ENCODE data around the gene PRPF19.
A peak's percentile ranks its signal among the peaks of the same experiment; 100 is the strongest.

The PRPF19 gene

DNA sequence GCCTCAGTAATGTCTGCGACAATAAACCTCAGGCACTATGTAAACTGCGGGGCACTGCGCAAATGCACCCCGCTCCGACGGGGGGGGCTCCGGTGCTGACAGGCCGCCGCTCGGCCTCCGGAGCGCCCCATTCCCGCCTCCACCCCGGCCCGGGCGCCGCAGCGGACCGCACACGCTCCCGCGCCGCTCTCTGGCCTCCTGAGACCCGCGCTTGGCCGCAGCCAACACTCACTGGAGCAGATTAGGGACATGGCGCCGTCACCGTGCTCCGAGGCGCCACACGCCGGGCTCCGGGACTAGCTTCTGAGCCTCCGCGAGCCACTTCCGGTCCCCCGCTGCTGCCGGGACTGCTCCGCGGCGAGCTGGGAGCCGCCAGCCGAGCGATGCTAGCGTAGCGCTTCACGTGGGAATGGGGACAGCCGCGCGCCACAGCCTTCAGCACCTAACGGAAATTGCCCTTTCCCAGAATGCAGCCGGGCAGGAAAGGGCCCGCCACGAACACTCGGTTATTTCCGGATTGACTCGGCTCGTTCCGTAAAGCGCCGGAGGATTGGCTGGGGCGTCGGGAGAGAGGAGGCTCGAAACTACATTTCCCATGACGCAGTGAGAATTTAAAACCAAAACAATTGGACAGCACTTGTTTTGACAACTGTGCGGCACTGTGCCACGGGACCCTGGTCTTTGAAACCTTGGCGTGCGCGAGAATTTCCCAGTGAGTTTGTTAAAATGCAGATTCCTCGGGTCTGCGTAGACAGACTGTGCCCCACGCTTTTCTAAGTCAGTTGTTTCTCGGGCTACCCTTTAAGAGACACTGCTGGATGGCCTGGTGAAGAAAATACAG lies at the start of gene PRPF19:
Gene PRPF19 (minus strand): TSS at position 454 of the 841 bp plus-strand sequence. CDS start 203 bp downstream, at position 251.
- DNase-seq (ENCODE audit: low spot score) = peak; percentile 99
- TF ChIP-seq, protein P1, sequence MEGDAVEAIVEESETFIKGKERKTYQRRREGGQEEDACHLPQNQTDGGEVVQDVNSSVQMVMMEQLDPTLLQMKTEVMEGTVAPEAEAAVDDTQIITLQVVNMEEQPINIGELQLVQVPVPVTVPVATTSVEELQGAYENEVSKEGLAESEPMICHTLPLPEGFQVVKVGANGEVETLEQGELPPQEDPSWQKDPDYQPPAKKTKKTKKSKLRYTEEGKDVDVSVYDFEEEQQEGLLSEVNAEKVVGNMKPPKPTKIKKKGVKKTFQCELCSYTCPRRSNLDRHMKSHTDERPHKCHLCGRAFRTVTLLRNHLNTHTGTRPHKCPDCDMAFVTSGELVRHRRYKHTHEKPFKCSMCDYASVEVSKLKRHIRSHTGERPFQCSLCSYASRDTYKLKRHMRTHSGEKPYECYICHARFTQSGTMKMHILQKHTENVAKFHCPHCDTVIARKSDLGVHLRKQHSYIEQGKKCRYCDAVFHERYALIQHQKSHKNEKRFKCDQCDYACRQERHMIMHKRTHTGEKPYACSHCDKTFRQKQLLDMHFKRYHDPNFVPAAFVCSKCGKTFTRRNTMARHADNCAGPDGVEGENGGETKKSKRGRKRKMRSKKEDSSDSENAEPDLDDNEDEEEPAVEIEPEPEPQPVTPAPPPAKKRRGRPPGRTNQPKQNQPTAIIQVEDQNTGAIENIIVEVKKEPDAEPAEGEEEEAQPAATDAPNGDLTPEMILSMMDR (IDR thresholded peaks at IDR 0.05; ENCODE audit: extremely low read depth, missing control alignments) = no peak

DNA sequence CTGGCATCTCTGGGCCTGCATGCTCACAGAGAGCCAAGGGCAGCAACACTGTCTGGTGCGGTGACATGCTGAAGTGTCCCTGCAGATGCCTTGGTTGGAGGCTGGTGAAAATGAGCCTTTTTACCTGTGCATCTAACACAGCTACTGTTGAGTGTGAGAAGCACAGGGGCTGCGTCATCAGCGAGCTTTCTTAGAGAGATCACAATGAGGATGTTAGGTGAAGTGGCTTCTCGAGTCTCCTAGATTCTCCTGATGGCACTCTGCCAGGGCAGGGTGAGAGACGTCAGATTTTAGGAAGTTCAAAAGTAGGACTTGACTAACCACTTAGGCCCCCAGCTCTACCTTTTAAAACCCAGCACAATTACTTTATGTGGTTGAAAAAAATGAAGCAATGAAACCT lies 49.2 kb upstream of the PRPF19 start:
- DNase-seq (ENCODE audit: low spot score) = no peak
- TF ChIP-seq, protein P1 (IDR thresholded peaks at IDR 0.05; ENCODE audit: extremely low read depth, missing control alignments) = no peak

DNA sequence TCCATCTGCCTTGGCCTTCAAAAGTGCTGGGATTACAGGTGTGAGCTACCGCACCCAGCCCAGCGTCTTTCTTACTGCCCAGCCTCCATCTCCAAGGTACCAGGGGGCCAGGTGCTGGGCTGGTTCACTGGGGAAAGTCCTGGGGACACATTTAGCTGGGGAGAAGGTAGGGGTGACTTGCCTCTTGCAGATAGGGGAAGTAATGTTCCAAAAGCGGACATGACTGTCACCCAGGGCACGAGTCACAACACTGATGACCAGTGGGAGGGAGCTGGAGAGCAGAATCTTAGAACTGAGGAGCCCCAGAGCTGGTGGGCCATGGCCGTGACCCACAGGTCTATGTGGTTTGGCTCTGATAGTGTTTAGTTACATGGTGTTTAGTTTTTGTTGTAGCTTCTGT lies 48.0 kb upstream of the PRPF19 start:
- TF ChIP-seq, protein P1 (IDR thresholded peaks at IDR 0.05; ENCODE audit: extremely low read depth, missing control alignments) = no peak
- peak; percentile 56 for DNase-seq (ENCODE audit: low spot score)

DNA sequence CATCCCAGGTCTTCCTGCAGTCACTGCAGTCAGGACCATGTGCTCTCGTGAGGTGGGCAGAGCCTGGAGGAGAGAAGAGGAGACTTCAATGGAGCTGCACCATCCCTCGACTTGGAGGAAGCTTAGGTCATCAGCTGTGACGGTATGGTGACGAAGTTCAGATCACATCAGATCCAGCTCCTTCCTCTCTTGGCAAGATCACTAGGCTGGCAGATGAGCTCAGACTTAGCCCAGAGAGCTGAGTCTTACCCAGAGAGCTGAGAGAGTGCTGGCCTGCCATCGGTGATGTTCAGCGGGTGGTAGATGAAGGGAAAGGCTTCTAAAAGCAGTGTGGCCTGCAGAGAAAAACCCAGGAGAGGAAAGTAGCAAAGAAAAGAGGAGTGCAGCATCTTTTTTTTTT lies 47.4 kb upstream of the PRPF19 start:
- TF ChIP-seq, protein P1 (IDR thresholded peaks at IDR 0.05; ENCODE audit: extremely low read depth, missing control alignments) = no peak
- no peak for DNase-seq (ENCODE audit: low spot score)

DNA sequence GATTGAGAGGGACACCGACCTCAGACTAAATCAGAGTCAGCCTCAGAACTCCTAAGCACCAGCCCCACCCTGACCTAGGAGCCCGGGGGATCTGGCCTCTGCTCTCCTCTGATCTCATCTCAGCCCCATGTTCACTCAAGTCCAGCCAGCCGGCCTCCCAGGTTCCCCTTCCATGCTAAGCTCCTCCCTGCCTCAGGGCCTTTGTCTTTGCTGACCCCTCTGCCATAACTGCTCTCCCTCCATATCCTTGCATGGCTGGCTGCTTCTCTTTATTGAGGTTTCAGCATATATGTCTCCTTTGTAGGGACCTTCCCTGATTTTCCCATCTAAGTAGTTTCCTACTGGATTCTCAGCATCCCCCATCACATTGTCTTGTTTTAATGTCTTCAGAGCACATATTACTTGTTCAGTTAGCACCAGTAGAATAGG lies 46.4 kb upstream of the PRPF19 start:
- DNase-seq (ENCODE audit: low spot score) = peak; percentile 54
- TF ChIP-seq, protein P1 (IDR thresholded peaks at IDR 0.05; ENCODE audit: extremely low read depth, missing control alignments) = no peak

DNA sequence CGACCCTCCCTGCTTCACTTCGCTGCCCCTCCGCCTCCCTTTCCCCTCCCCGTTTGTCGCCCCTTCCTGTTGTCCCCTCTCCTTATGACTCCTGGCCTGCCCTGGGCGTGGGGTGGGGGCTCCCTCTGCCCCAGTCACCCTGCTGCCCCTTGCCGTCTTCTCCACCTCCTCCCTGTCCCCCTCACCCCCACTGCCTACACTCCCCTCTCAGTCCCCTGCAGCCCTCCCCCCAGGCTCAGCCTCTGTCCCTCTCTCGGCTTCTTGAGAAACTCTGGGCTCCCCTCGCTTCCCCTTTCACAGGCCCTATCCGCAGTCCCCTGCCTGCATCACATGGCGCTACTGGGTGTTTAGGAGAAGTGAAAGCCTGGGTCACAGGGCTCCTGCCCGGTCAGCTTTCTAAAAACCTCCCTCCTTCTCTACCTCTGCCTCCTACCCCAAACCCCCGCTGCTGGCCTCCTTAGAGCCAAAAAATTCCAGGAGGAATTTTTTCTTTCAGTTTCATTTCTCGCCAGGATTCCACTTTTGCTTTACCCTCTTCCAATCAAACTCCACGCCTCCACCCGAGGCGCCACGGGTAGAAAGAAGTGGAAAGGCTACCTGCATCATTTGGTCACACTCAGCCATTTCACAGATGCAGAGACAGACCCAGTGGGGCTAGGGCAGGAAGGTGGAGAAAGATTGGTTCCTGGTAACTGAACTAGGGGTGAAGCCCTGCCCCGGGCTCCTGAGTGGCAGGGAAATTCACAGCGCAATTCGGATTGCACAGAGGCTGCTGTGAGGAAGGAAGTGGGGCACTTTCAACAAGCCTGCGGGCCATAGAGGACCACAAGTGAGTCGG lies 45.7 kb upstream of the PRPF19 start, which contains the start of gene SLC15A3:
Gene SLC15A3 (minus strand): TSS at position 273 of the 838 bp plus-strand sequence. CDS start 625 bp downstream, outside the sequence.
- TF ChIP-seq, protein P1 (IDR thresholded peaks at IDR 0.05; ENCODE audit: extremely low read depth, missing control alignments) = no peak
- peak; percentile 91 for DNase-seq (ENCODE audit: low spot score)

DNA sequence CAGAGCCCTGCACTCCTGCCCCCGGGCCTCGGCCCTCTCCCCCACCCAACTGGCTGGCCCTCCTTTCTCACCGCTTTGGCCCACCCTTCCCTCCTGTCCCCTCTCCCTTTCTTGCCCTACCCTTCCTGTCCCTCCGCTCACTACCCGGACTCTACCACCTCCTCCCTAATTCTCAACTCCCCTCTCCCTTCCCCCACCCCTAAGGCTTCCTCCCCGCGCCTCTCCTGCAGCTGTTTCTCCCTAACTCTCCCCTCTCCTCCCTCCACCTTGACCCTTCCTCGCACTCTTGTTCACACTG lies 45.2 kb upstream of the PRPF19 start:
- DNase-seq (ENCODE audit: low spot score) = peak; percentile 49
- TF ChIP-seq, protein P1 (IDR thresholded peaks at IDR 0.05; ENCODE audit: extremely low read depth, missing control alignments) = no peak
